Type B pancreatic cell (in vitro differentiated cells): ENCODE measurements around the gene PTH2. TPM values are rescaled to one million over a fixed set of nuclear protein-coding genes. Genes with fewer than 3 reads are reported as not detected.
A peak's percentile ranks its signal among the peaks of the same experiment; 100 is the strongest.
"Not testable (repeated sequence)": the region's sequence is repeated elsewhere in the genome, so short reads cannot be mapped to it uniquely, and the experiment has no call there.

Experiments
- DNase-seq: peaks from one replicate; pipeline ENCODE4 v3.0.0; 2021; ENCODE audit warnings: mixed read lengths; ENCODE audit not compliant: unreplicated experiment; ENCODE audit errors: extremely low spot score
- H3K27ac Mint-ChIP-seq: 2 replicates; pipeline ENCODE4 v1.8.0; 2021; ENCODE audit warnings: mild to moderate bottlenecking, mixed read lengths
- H3K27me3 Mint-ChIP-seq: 2 replicates; pipeline ENCODE4 v1.8.0; 2021; ENCODE audit warnings: mixed read lengths
- H3K36me3 Mint-ChIP-seq: 2 replicates; pipeline ENCODE4 v1.8.0; 2021; ENCODE audit warnings: mixed read lengths
- H3K4me1 Mint-ChIP-seq: one replicate; pipeline ENCODE4 v1.8.0; 2021; ENCODE audit warnings: mixed read lengths; ENCODE audit not compliant: unreplicated experiment
- H3K4me3 Mint-ChIP-seq: 2 replicates; pipeline ENCODE4 v1.8.0; 2021; ENCODE audit warnings: mild to moderate bottlenecking, mixed read lengths
- H3K9me3 Mint-ChIP-seq: 2 replicates; pipeline ENCODE4 v1.8.0; 2021; ENCODE audit warnings: mixed read lengths
- total RNA-seq: library from RNA; stranded (reverse); gene quantifications from 2 replicates; pipeline ENCODE4 v1.2.1, GENCODE V29; 2021; ENCODE audit warnings: low replicate concordance
- TF ChIP-seq, protein P1 (sequence below): fragments of 200-600 bp; sonication (generic); conservative IDR thresholded peaks from 2 replicates; pipeline ENCODE4 v1.5.0; 2021; ENCODE audit warnings: antibody characterized with exemption, mild to moderate bottlenecking

The PTH2 gene
- total RNA-seq, 1 donor from 2014 or later: not detected

DNA sequence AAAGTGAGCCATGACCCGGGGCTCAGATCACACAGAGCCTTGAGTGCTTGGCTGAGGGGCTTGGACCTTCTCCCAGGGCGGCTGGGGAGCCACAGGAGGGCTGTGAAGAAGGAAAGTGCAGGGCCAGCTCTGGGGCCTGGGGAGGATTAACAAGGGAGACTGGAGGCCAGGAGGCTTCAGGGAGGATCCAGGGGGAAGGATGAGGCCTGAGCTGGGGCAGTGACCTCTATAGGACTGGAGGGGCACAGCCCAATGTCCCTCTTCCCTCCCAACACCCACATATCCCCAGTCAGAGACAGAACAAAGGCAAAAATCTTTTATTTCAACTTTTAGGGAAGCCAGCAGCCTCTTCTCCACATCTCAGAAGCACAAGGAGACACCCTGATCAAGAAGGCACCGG is 22.8 kb upstream of the PTH2 start:
- H3K4me3 Mint-ChIP-seq: no peak overlapping the region
- no peak overlapping the region for H3K27ac Mint-ChIP-seq
- peaks cover 7% of the 10 kb centered on the region for H3K36me3 Mint-ChIP-seq
- H3K27me3 Mint-ChIP-seq: peaks cover 17% of the 10 kb centered on the region
- TF ChIP-seq, protein P1, sequence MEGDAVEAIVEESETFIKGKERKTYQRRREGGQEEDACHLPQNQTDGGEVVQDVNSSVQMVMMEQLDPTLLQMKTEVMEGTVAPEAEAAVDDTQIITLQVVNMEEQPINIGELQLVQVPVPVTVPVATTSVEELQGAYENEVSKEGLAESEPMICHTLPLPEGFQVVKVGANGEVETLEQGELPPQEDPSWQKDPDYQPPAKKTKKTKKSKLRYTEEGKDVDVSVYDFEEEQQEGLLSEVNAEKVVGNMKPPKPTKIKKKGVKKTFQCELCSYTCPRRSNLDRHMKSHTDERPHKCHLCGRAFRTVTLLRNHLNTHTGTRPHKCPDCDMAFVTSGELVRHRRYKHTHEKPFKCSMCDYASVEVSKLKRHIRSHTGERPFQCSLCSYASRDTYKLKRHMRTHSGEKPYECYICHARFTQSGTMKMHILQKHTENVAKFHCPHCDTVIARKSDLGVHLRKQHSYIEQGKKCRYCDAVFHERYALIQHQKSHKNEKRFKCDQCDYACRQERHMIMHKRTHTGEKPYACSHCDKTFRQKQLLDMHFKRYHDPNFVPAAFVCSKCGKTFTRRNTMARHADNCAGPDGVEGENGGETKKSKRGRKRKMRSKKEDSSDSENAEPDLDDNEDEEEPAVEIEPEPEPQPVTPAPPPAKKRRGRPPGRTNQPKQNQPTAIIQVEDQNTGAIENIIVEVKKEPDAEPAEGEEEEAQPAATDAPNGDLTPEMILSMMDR: no peak
- H3K9me3 Mint-ChIP-seq: no peaks in the 10 kb centered on the region
- DNase-seq: no peak
- H3K4me1 Mint-ChIP-seq: peaks cover 17% of the 10 kb centered on the region

DNA sequence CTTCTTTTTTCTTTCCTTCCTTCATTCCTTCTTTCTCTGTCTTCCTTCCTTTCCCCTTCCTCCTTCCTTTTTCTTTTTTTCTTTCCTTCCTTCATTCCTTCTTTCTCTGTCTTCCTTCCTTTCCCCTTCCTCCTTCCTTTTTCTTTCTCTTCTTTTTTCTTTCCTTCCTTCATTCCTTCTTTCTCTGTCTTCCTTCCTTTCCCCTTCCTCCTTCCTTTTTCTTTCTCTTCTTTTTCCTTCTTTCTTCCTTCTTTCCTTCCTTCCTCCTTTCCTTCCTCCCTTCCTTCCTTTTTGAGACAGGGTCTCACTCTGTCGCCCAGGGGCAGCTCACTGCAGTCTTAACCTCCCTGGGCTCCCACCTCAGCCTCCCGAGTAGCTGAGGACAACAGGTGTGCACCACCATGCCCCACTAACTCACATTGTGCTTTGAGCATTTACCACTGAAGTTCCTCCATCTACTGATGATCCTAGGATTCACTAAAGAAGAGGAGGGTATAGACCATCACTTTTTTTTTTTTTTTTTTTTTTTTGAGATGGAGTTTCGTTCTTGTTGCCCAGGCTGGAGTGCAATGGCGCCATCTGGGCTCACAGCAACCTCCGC is 21.0 kb upstream of the PTH2 start:
- H3K9me3 Mint-ChIP-seq, DNase-seq, H3K36me3 Mint-ChIP-seq: not testable (repeated sequence)
- Mint-ChIP-seq H3K27ac (peak overlapping the region; percentile 70), H3K4me1 (peaks cover 15% of the 10 kb centered on the region), H3K27me3 (peaks cover 35% of the 10 kb centered on the region), H3K4me3 (peak overlapping the region; percentile 88)

DNA sequence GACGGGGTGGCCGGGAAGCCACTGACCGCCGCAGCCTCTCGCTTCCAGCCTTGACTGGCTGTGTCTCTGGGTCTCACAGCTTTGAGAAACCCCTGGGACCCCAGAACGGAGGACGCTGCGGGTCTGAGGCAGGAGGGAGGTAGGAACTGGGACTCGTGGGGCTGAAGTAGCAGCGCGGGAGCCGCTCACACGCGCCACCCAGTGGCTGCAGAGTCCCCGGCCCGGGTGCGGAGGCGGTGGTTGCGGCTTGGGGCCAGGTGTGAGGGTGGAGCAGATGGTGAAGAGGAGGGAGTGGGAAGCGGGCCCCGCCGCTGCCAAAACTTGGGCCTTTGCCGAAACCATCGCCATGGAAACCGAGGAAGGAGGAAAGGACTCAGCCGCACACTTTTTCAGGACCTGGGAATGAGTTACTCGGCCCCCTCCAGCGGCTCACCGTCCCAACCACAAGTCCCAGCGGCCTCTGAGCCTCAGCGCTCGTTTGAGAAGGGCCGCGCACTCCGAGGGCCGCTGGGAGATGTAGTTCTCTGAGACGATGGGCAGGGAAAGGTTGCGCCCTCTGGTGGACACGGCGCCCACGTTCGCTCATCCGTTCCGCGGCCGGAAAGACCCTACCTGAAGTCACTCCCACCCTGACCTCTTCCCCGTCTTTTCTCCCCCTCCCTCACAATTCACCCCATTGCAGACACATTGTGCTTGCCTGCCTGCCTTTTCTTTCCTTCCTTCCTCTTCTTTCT is 20.3 kb upstream of the PTH2 start:
- Mint-ChIP-seq H3K9me3 (no peaks in the 10 kb centered on the region), H3K4me3 (peak overlapping the region; percentile 88), H3K36me3 (peaks cover 5% of the 10 kb centered on the region), H3K27me3 (peaks cover 41% of the 10 kb centered on the region), H3K4me1 (peaks cover 15% of the 10 kb centered on the region), H3K27ac (peak overlapping the region; percentile 70)
- TF ChIP-seq, protein P1: peak; percentile 92
- DNase-seq: peak; percentile 95

DNA sequence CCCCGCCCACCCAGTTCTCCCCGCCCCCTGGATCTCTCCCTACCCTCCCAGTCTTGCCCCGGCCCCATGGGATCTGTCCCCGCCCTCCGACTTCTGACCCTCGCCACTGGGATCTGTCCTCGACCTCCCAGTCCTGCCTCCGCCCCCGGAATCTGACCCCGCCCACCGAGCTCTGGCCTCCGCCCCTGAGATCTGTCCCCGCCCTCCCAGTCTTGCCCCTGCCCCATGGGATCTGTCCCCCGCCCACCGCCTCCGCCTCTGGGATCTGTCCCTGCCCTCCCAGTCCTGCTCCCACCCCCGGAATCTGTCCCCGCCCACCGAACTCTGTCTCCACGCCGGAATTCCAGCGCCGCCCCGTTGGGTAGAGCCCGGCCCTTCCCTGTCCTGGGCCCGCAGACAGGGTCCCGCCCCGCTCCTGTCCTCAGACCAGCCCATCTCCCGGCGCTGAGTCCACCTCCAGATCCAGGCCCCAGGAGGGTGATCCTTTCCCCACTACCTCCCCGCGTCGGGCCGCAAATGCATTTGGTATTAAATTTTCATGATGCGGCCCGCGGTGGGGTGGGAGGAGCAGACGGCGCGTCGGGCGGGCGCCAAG is 19.6 kb upstream of the PTH2 start:
- H3K27me3 Mint-ChIP-seq: peaks cover 48% of the 10 kb centered on the region
- H3K36me3 Mint-ChIP-seq: no peaks in the 10 kb centered on the region
- TF ChIP-seq, protein P1: no peak
- peak overlapping the region; percentile 70 for H3K27ac Mint-ChIP-seq
- peaks cover 15% of the 10 kb centered on the region for H3K4me1 Mint-ChIP-seq
- peak; percentile 87 for DNase-seq
- H3K4me3 Mint-ChIP-seq: peak overlapping the region; percentile 88
- H3K9me3 Mint-ChIP-seq: no peaks in the 10 kb centered on the region

DNA sequence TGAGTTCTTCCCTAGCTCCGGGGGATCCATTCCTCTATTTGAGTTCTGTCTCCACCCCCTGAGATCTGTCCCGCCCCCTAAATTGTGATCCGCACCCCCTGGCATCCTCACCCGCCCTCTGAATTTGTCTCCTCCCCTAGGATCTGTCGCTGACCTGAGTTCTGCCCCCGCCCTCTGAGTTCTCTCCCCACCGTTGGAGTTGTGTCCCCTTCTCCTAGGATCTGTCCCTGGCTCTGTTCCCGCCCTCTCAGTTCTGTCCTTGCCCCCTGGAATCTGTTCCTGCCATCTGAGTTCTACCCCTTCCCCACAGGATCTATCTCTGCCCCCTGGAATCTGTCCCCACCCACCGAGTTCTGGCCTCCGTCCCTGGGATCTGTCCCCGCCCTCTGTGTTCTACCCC is 19.1 kb upstream of the PTH2 start:
- Mint-ChIP-seq H3K4me1 (peaks cover 15% of the 10 kb centered on the region), H3K27ac (no peak overlapping the region), H3K4me3 (peak overlapping the region; percentile 88), H3K27me3 (peaks cover 53% of the 10 kb centered on the region), H3K36me3 (no peaks in the 10 kb centered on the region), H3K9me3 (no peaks in the 10 kb centered on the region)
- TF ChIP-seq, protein P1: no peak
- DNase-seq: no peak

DNA sequence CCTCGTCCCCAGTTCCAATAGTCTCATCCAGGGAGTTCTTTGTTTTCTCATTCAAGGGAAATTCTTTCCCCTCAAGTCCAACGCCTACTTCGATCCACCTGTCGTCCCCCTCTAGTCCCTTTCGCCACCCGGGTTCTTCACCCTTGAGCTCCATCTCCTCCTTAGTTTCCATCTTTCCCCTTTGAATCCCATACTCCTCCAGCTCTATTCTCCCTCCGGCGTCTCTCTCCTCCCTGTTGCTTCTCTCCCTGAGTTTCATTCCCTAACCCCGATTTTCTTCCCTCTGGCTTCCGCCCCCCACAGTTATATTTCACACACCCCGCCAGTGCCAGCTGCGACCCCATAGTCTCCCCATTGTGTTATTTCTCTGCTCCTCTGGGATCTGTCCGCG is 18.7 kb upstream of the PTH2 start:
- H3K9me3 Mint-ChIP-seq: no peaks in the 10 kb centered on the region
- H3K4me3 Mint-ChIP-seq: peak overlapping the region; percentile 88
- no peak for DNase-seq
- peak overlapping the region; percentile 29 for H3K27ac Mint-ChIP-seq
- TF ChIP-seq, protein P1: no peak
- no peaks in the 10 kb centered on the region for H3K36me3 Mint-ChIP-seq
- peaks cover 15% of the 10 kb centered on the region for H3K4me1 Mint-ChIP-seq
- peaks cover 57% of the 10 kb centered on the region for H3K27me3 Mint-ChIP-seq
